GM23338 (cell line): ENCODE results near the gene KRTAP21-1. TPM values are rescaled to one million over a fixed set of nuclear protein-coding genes. Genes with fewer than 3 reads are reported as not detected.

ENCODE experiments used
- ATAC-seq: fragments of 200-7000 bp; cut with Tn5 transposase; 3 replicates; pipeline ENCODE4 v1.9.1; 2020
- DNase-seq: peaks from one replicate; pipeline ENCODE4 v3.0.0-alpha.2; 2015; ENCODE audit warnings: low spot score
- H2AFZ ChIP-seq: fragments of 200-600 bp; sonication (generic); 2 replicates; pipeline ENCODE4 v1.8.0; 2016; ENCODE audit warnings: antibody characterized with exemption, mild to moderate bottlenecking, moderate library complexity
- H3F3A ChIP-seq: fragments of 200-600 bp; sonication (generic); replicated peaks from 2 replicates; pipeline ENCODE4 v1.8.0; 2017; ENCODE audit warnings: antibody characterized with exemption, mixed run types, low read depth
- H3K27ac ChIP-seq: fragments of 200-600 bp; sonication (generic); 2 replicates; pipeline ENCODE4 v1.6.1; 2016; ENCODE audit warnings: low read depth
- H3K27me3 ChIP-seq: fragments of 200-600 bp; sonication (generic); 2 replicates; pipeline ENCODE4 v1.8.0; 2016; ENCODE audit warnings: mild to moderate bottlenecking, mixed run types, moderate library complexity; ENCODE audit not compliant: insufficient read depth
- H3K36me3 ChIP-seq: fragments of 200-600 bp; sonication (generic); 2 replicates; pipeline ENCODE4 v1.8.0; 2016; ENCODE audit warnings: mild to moderate bottlenecking; ENCODE audit not compliant: insufficient read depth
- H3K4me1 ChIP-seq: fragments of 200-600 bp; sonication (generic); 2 replicates; pipeline ENCODE4 v1.8.0; 2016; ENCODE audit warnings: mild to moderate bottlenecking, moderate library complexity; ENCODE audit not compliant: insufficient read depth
- H3K4me2 ChIP-seq: fragments of 200-600 bp; sonication (generic); 2 replicates; pipeline ENCODE4 v1.7.1; 2017; ENCODE audit warnings: mixed run types
- H3K4me3 ChIP-seq: fragments of 200-600 bp; sonication (generic); 2 replicates; pipeline ENCODE4 v1.6.1; 2016; ENCODE audit warnings: mixed run types
- H3K79me2 ChIP-seq: fragments of 200-600 bp; sonication (generic); replicated peaks from 2 replicates; pipeline ENCODE4 v1.8.0; 2017; ENCODE audit warnings: mild to moderate bottlenecking; ENCODE audit not compliant: insufficient read depth
- H3K9me2 ChIP-seq: fragments of 200-600 bp; sonication (generic); 2 replicates; pipeline ENCODE4 v1.8.0; 2017; ENCODE audit not compliant: insufficient read depth
- H4K20me1 ChIP-seq: fragments of 200-600 bp; sonication (generic); replicated peaks from 2 replicates; pipeline ENCODE4 v1.8.0; 2017; ENCODE audit warnings: mild to moderate bottlenecking; ENCODE audit not compliant: insufficient read depth
- H3K27ac Mint-ChIP-seq: 2 replicates; pipeline ENCODE4 v1.8.0; 2020; ENCODE audit warnings: inconsistent platforms, mild to moderate bottlenecking, moderate library complexity, mixed read lengths
- H3K27me3 Mint-ChIP-seq: 3 replicates; pipeline ENCODE4 v1.8.0; 2022; ENCODE audit warnings: low read depth, mild to moderate bottlenecking, moderate library complexity, mixed read lengths, inconsistent platforms; ENCODE audit not compliant: insufficient read depth, poor library complexity
- H3K36me3 Mint-ChIP-seq: 3 replicates; pipeline ENCODE4 v1.8.0; 2021; ENCODE audit warnings: low read depth, mild to moderate bottlenecking, inconsistent platforms, moderate library complexity, mixed read lengths
- H3K4me1 Mint-ChIP-seq: 3 replicates; pipeline ENCODE4 v1.8.0; 2020; ENCODE audit warnings: mild to moderate bottlenecking, inconsistent platforms, mixed read lengths
- H3K4me3 Mint-ChIP-seq: 3 replicates; pipeline ENCODE4 v1.8.0; 2021; ENCODE audit warnings: moderate library complexity, mild to moderate bottlenecking, inconsistent platforms, mixed read lengths
- H3K9me3 Mint-ChIP-seq: 3 replicates; pipeline ENCODE4 v1.8.0; 2020; ENCODE audit warnings: moderate library complexity, mild to moderate bottlenecking, inconsistent platforms, mixed read lengths
- CREB1 ChIP-seq: fragments of 250-450 bp; sonication (Bioruptor Pico); IDR thresholded peaks from 2 replicates; pipeline ENCODE4 v1.5.0; 2020; ENCODE audit warnings: low read depth, mild to moderate bottlenecking, moderate library complexity
- EZH2 ChIP-seq: fragments of 200-600 bp; sonication (generic); IDR thresholded peaks from one replicate; pipeline ENCODE4 v1.8.0; 2017; ENCODE audit warnings: antibody characterized with exemption, mild to moderate bottlenecking, low read depth; ENCODE audit not compliant: unreplicated experiment
- EZH2phosphoT487 ChIP-seq: fragments of 200-600 bp; sonication (generic); IDR thresholded peaks from one replicate; pipeline ENCODE4 v1.8.1; 2018; ENCODE audit warnings: antibody characterized with exemption; ENCODE audit not compliant: unreplicated experiment
- JUNB ChIP-seq: IDR thresholded peaks from one replicate; pipeline ENCODE4 v1.6.1; 2016; ENCODE audit warnings: antibody characterized with exemption; ENCODE audit not compliant: unreplicated experiment
- NANOG ChIP-seq: IDR thresholded peaks from 2 replicates; pipeline ENCODE4 v1.6.1; 2016; ENCODE audit warnings: antibody characterized with exemption, borderline replicate concordance
- POLR2AphosphoS5 ChIP-seq: IDR thresholded peaks from 2 replicates; pipeline ENCODE4 v1.6.1; 2016; ENCODE audit warnings: antibody characterized with exemption, low read depth
- STAT1 ChIP-seq: IDR thresholded peaks from one replicate; pipeline ENCODE4 v1.6.1; 2016; ENCODE audit warnings: antibody characterized with exemption; ENCODE audit not compliant: unreplicated experiment
- ZNF114 ChIP-seq: fragments of 250-450 bp; sonication (Bioruptor Pico); IDR thresholded peaks from 2 replicates; pipeline ENCODE4 v1.5.0; 2020; ENCODE audit warnings: mild to moderate bottlenecking, moderate library complexity
- ZNF331 ChIP-seq: fragments of 250-450 bp; sonication (Bioruptor Pico); IDR thresholded peaks from 2 replicates; pipeline ENCODE4 v1.5.0; 2020; ENCODE audit warnings: low read depth, mild to moderate bottlenecking, moderate library complexity
- ZNF462 ChIP-seq: fragments of 250-450 bp; sonication (Bioruptor Pico); IDR thresholded peaks from 2 replicates; pipeline ENCODE4 v1.5.0; 2020; ENCODE audit warnings: mild to moderate bottlenecking, moderate library complexity
- polyA plus RNA-seq: library from polyadenylated mRNA; unstranded; fragments of >200 nt; fragmentation: Nextera tagmentation; extraction: Ambion mirVana; gene quantifications from 2 replicates; pipeline ENCODE4 v1.2.1, GENCODE V29; 2016
- total RNA-seq: library from RNA; depleted of rRNA; stranded (reverse); fragments of >200 nt; shearing (Covaris generic); gene quantifications from 2 replicates; pipeline ENCODE4 v1.2.3, GENCODE V29; 2014
- TF ChIP-seq, protein P1 (sequence below): IDR thresholded peaks from one replicate; pipeline ENCODE4 v1.6.1; 2018; ENCODE audit warnings: antibody characterized with exemption; ENCODE audit not compliant: unreplicated experiment
- TF ChIP-seq, protein P2 (sequence below): IDR thresholded peaks from 2 replicates; pipeline ENCODE4 v1.6.1; 2016; ENCODE audit warnings: antibody characterized with exemption
- TF ChIP-seq, protein P3 (sequence below), 2 experiments: fragments of 200-600 bp in 1 of 2; sonication (generic) in 1 of 2; conservative IDR thresholded peaks; 2 replicates each; pipeline versions ENCODE4 v1.5.1 to v1.6.1; 2016 to 2017; ENCODE audit warnings: antibody characterized with exemption in 2 of 2, low read depth in 2 of 2, mild to moderate bottlenecking in 2 of 2, moderate library complexity in 1 of 2

The KRTAP21-1 gene
- total and polyA plus RNA-seq, 2 experiments from 2014 or later: not detected

DNA sequence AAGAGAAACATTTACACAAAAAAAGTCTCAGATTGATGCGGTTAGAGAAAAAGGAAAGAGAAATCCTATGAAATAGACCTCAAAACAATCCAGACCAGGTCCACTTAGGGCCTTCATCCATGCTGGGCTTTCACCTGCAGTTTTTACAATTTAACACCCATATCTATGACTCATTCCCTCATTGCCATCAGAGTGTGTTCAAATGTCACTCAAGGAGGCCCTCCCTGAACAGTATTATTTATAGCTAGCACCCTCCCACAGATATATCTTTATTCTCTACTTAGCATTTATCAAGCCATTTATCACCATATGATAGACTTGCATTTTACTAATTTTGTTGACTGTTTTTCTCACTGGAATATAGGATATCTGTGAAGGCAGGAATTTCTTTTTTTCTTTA, 35.8 kb downstream of the KRTAP21-1 start:
- H3K4me3 ChIP-seq: no peak overlapping the region
- no peak overlapping the region for H3K4me2 ChIP-seq
- Mint-ChIP-seq H3K36me3 (no peaks in the 10 kb centered on the region), H3K27me3 (peaks cover 3% of the 10 kb centered on the region), H3K4me1 (no peaks in the 10 kb centered on the region), H3K9me3 (no peaks in the 10 kb centered on the region), H3K27ac (no peak overlapping the region), H3K4me3 (no peak overlapping the region)
- H3K36me3 ChIP-seq: no peaks in the 10 kb centered on the region
- H3K4me1 ChIP-seq: peaks cover 3% of the 10 kb centered on the region
- no peak for TF ChIP-seq EZH2phosphoT487
- no peak for TF ChIP-seq ZNF114
- TF ChIP-seq, protein P1, sequence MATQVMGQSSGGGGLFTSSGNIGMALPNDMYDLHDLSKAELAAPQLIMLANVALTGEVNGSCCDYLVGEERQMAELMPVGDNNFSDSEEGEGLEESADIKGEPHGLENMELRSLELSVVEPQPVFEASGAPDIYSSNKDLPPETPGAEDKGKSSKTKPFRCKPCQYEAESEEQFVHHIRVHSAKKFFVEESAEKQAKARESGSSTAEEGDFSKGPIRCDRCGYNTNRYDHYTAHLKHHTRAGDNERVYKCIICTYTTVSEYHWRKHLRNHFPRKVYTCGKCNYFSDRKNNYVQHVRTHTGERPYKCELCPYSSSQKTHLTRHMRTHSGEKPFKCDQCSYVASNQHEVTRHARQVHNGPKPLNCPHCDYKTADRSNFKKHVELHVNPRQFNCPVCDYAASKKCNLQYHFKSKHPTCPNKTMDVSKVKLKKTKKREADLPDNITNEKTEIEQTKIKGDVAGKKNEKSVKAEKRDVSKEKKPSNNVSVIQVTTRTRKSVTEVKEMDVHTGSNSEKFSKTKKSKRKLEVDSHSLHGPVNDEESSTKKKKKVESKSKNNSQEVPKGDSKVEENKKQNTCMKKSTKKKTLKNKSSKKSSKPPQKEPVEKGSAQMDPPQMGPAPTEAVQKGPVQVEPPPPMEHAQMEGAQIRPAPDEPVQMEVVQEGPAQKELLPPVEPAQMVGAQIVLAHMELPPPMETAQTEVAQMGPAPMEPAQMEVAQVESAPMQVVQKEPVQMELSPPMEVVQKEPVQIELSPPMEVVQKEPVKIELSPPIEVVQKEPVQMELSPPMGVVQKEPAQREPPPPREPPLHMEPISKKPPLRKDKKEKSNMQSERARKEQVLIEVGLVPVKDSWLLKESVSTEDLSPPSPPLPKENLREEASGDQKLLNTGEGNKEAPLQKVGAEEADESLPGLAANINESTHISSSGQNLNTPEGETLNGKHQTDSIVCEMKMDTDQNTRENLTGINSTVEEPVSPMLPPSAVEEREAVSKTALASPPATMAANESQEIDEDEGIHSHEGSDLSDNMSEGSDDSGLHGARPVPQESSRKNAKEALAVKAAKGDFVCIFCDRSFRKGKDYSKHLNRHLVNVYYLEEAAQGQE: no peak
- no peak for TF ChIP-seq POLR2AphosphoS5
- no peak for TF ChIP-seq JUNB
- TF ChIP-seq CREB1 (CRISPR knock-in tag): no peak
- TF ChIP-seq NANOG: no peak
- no peak for TF ChIP-seq ZNF462 (CRISPR knock-in tag)
- TF ChIP-seq ZNF331 (CRISPR knock-in tag): no peak
- TF ChIP-seq EZH2: no peak
- no peak for TF ChIP-seq STAT1
- TF ChIP-seq, protein P2, sequence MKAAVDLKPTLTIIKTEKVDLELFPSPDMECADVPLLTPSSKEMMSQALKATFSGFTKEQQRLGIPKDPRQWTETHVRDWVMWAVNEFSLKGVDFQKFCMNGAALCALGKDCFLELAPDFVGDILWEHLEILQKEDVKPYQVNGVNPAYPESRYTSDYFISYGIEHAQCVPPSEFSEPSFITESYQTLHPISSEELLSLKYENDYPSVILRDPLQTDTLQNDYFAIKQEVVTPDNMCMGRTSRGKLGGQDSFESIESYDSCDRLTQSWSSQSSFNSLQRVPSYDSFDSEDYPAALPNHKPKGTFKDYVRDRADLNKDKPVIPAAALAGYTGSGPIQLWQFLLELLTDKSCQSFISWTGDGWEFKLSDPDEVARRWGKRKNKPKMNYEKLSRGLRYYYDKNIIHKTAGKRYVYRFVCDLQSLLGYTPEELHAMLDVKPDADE: no peak
- TF ChIP-seq, protein P3, sequence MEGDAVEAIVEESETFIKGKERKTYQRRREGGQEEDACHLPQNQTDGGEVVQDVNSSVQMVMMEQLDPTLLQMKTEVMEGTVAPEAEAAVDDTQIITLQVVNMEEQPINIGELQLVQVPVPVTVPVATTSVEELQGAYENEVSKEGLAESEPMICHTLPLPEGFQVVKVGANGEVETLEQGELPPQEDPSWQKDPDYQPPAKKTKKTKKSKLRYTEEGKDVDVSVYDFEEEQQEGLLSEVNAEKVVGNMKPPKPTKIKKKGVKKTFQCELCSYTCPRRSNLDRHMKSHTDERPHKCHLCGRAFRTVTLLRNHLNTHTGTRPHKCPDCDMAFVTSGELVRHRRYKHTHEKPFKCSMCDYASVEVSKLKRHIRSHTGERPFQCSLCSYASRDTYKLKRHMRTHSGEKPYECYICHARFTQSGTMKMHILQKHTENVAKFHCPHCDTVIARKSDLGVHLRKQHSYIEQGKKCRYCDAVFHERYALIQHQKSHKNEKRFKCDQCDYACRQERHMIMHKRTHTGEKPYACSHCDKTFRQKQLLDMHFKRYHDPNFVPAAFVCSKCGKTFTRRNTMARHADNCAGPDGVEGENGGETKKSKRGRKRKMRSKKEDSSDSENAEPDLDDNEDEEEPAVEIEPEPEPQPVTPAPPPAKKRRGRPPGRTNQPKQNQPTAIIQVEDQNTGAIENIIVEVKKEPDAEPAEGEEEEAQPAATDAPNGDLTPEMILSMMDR (conservative IDR thresholded peaks at IDR 0.05; ENCODE audit: low read depth in 2 of 2): no peak
- DNase-seq (no peak), ATAC-seq (no peak)
- H3K79me2 ChIP-seq: no peaks in the 10 kb centered on the region
- no peak overlapping the region for H2AFZ ChIP-seq
- no peaks in the 10 kb centered on the region for H3K9me2 ChIP-seq
- no peaks in the 10 kb centered on the region for H4K20me1 ChIP-seq
- no peaks in the 10 kb centered on the region for H3F3A ChIP-seq
- H3K27me3 ChIP-seq: no peaks in the 10 kb centered on the region
- no peak overlapping the region for H3K27ac ChIP-seq
